Kidney capillary endothelial cell (primary cell): ENCODE data around the gene ZNF175.

ENCODE experiments used
- DNase-seq: peaks from one replicate; pipeline ENCODE4 v3.0.0-alpha.2; 2018; ENCODE audit warnings: low spot score

The ZNF175 gene

GRCh38 chr19:51589511-51589910 is 18.4 kb downstream of the ZNF175 start:
- no peak for DNase-seq

GRCh38 chr19:51590441-51590840 is 19.4 kb downstream of the ZNF175 start:
- no peak for DNase-seq

DNA sequence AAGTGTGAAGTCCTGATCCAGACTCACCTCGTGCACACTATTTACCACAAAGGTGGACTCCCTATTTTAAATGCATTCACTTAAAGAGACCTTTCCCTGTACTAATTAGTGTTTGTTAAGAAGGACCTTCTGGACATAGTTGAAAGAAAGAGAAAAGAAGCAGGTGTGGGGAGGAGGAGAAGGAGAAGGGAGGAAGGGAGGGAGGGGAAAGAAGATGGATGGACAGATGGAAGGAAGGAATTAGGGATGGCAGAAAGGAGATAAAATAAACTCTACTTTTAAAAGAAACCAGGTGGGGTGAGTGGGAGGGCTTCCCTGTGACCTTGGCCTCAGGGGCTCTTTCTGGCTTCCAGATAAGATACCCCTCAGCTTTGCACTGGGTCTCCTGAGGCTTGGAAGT is 21.4 kb downstream of the ZNF175 start:
- no peak for DNase-seq

DNA sequence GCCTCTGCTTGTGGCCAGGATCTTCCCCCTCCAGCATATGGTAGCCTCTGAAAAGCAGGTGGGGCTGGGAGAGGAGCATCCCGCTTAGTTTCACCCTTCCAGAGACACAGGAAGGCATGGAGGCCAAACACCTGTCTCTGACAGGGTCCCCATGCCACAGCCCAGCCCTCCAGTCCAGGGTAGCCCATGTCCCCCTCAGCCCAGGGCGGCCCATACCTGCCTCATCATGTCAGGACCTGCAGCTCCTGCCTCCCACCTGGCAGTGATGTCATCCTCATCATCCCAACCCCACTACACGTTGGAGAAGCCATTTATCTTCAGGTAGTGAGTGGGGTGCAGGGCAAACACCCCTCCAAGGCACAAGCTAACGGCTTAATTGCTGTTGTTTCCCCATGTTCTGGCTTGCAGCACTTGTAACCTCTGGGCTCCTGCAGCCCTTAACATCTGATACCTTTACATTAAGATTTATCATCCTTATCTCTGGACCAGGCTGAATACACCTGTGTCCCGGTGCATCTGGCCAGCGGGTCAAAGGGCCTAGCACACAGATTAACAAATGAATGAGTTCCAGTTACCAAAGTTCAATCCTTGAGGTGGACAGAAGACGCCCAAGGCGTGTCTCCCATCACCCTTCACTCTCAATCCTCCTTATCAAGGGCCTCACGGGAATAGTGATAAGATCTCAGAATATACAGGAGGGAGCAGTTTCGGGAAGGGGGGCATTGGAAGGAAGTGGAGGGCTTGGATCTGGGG is 22.2 kb downstream of the ZNF175 start:
- no peak for DNase-seq

DNA sequence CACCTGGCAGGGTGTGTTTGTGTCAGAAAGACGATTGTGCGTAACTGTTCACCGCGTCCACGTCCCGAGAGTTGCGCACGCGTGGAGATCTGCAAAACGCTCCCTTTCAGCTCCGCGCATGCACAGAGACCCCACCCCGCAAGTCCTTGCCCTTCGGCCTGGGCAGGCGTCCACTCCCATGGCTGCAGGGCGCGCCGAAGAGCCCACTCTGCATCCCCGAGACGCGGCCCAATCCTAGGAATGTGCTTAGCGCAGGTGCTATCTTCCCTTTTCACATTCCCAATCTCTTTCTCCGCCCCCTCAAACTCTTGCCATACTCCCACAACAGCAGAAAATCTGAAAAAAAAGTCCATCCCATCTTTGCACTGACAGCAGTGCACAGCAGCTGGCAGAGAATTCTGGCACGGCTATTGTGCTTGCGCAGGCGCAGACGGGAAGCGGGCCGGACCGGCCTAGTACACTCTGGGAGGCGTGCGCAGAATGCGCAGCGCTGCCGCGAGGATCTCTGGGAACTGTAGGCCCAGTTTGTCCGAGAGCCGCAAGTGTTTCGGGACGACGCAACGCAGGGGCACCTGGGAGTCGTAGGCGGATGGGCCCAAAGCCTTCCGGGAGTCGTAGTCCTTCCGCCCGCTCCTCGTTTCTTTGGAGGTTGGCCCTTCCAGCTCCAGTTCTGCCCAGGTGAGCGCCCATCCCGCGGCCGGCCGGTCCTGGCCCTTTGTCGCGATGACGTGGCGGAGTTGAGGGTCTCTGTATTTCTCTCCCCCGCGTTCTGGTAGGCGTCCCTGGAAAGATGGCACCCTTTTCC is 23.1 kb downstream of the ZNF175 start:
- DNase-seq: peak; percentile 94

DNA sequence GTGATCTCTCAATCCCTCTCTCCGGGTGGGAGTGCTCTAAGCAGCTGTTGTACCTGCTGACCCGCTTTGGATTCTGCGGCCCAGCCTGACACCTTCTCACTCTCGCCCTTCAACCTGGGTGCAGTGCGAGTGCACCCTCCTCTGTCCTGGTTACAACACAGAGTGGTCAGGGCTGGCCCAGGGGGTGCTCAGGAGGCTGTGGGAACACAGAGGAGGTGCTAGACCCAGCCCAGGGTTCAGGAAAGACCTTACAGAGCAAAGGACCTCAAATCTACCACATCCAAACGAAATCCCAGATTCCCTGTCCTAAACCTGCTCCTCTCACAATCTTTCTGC is 23.7 kb downstream of the ZNF175 start:
- DNase-seq: peak; percentile 2

GRCh38 chr19:51595190-51596175 is 24.4 kb downstream of the ZNF175 start:
- DNase-seq: no peak

DNA sequence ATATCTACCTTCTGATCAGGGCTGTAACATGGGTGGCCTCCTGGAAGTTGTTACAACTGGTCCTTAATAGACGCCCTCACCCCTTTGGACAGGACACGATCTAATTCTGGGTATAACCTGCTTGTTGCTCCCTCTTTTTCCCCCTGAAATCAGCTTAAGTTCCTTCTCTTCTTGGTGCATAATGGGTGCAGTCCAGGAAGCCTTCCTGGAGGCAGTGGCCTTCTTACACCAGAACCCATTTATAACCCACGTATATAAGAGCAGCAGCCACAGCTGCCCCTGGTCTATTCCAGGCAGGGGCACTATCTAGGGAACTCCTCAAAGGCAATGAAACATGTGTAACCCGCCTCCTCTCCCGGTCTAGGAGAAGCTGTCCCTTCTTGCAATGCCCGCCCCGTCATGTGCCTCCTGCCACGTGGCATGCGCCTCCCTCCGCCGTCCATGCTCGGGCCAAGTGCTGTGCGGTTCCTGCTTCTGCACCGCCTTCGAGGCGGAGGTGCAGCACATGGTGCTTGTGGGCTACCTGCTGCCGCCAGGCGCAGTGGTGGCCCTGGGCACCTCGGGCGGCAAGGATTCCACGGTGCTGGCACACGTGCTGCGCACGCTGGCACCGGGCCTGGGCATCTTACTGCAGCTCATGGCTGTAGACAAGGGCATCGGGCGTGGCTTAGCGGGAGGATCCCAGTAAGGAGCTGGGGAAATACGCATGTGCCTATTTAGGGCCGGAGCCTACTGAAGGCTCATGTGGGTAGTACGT is 27.3 kb downstream of the ZNF175 start:
- no peak for DNase-seq

- DNase-seq: no peak
These were observed 28.0 kb downstream of the ZNF175 start for GRCh38 chr19:51599084-51599483.

- DNase-seq: no peak
These were observed 30.0 kb downstream of the ZNF175 start for GRCh38 chr19:51600940-51601580.

DNA sequence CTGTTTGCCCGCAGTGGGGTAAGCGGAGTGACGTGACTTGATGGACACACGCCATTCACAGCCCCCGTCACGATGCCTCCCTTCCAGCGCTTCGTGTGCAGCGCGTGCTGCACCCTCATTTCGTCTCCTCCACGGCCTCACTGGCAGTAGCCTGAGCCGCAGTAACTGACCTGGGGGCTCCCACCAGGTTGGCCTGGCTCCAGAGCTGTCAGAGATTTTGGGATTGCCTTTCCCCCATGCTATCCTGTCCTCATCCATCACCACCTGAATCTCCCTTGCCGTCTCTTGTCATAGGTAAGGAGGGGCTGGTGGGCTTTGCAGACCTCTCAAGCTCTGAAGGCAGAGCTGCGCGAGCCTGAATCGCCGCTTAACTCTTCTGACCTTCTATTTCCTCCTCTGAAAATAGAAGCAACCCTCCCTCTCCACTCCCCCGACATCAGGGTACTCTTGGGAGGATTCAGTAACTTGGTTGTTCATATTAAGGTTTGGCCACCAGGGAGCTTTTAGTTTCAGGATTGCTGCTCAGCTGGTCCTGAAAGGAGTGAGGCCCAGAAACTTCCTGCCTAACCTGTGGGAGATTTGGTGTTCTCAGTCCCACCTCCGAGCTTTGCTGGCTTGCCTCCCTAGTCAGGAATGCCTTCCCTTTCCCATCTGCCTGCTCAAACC is 31.2 kb downstream of the ZNF175 start:
- no peak for DNase-seq

- no peak for DNase-seq
These were observed 36.0 kb downstream of the ZNF175 start for GRCh38 chr19:51607077-51607476.

GRCh38 chr19:51607920-51608562 is 37.0 kb downstream of the ZNF175 start:
- DNase-seq: peak; percentile 46

- DNase-seq: no peak
These were observed 39.5 kb downstream of the ZNF175 start for GRCh38 chr19:51610576-51610975.

DNA sequence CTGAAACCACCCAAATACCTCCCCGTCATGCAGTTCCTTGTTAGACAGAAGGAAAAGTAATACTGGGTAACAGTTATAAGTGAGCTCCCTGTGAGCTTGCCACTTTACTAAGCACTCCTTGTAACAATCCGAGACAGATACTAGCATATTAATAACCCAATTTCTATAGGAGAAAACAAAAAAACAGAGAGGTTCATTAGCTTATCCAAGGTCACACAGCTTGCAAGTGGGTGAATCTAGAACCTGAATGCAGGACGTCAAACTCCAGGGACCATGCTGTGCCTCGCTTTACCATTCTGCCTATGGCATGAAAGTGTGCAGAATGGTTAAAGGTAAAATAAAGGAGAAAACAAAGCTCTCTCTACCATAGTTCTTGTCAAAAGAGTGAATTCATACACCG is 43.7 kb downstream of the ZNF175 start:
- DNase-seq: no peak

DNA sequence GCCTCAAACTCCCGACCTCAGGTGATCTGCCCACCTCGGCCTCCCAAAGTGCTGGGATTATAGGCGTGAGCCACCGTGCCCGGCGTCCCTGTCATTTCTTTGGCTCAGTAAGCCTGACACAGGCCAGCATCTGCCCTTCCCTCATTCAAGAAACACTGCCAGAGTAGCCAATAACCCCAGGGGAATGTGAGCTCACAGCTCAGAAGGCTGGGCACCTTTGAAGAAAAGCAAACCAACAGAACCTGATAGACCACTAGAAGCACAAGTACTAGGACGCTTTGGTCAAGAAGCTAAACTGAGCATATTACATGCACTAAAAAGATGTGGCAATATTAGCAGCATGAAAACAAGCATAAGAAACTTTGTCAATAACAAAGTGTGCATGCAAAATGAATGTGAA is 44.9 kb downstream of the ZNF175 start:
- no peak for DNase-seq

GRCh38 chr19:51621178-51621577 is 50.1 kb downstream of the ZNF175 start:
- DNase-seq: no peak

- no peak for DNase-seq
These were observed 55.6 kb downstream of the ZNF175 start for GRCh38 chr19:51626675-51627074.

GRCh38 chr19:51627491-51628138 is 56.5 kb downstream of the ZNF175 start:
- no peak for DNase-seq
